Activated CD8-positive, alpha-beta memory T cell treated with anti-CD3 and anti-CD28 coated beads, Interleukin-2, amount 10 ng/mL, durations not matched to agents 7 days and 5 days (primary cell): ENCODE results near the gene TTLL11. TPM values are rescaled to one million over a fixed set of nuclear protein-coding genes. Genes with fewer than 3 reads are reported as not detected.
"Not testable (repeated sequence)": the region's sequence is repeated elsewhere in the genome, so short reads cannot be mapped to it uniquely, and the experiment has no call there.

Experiments
- ATAC-seq: fragments of 150-1000 bp; cut with Tn5 transposase; one replicate; pipeline ENCODE4 v1.10.0; 2021; ENCODE audit warnings: moderate library complexity
- CTCF ChIA-PET: fragments of 350-600 bp; sonication (Branson Sonifier 250); formaldehyde crosslinking; loops from one replicate; lab custom pipeline; 2021; ENCODE audit warnings: antibody characterized with exemption; lab: Charles Lee
- DNase-seq: peaks from one replicate; pipeline ENCODE4 v3.0.0-alpha.2; 2020
- H3K27ac Mint-ChIP-seq: one replicate; pipeline ENCODE4 v1.8.0; 2021; ENCODE audit warnings: mild to moderate bottlenecking, mixed read lengths
- H3K27me3 Mint-ChIP-seq: one replicate; pipeline ENCODE4 v1.8.0; 2021; ENCODE audit warnings: mixed read lengths
- H3K36me3 Mint-ChIP-seq: one replicate; pipeline ENCODE4 v1.8.0; 2021; ENCODE audit warnings: mild to moderate bottlenecking, mixed read lengths
- H3K4me1 Mint-ChIP-seq: one replicate; pipeline ENCODE4 v1.8.0; 2021; ENCODE audit warnings: mixed read lengths
- H3K4me3 Mint-ChIP-seq: one replicate; pipeline ENCODE4 v1.8.0; 2021; ENCODE audit warnings: mild to moderate bottlenecking, moderate library complexity, mixed read lengths
- H3K9me3 Mint-ChIP-seq: one replicate; pipeline ENCODE4 v1.8.0; 2022; ENCODE audit warnings: low read depth, mixed read lengths
- total RNA-seq, 2 experiments: library from RNA; stranded (reverse); gene quantifications; one replicate each; pipeline ENCODE4 v1.2.3, GENCODE V29; 2021

Gene TTLL11
- total RNA-seq, 2 experiments from 2014 or later, result 2.2 to 2.5 TPM

DNA sequence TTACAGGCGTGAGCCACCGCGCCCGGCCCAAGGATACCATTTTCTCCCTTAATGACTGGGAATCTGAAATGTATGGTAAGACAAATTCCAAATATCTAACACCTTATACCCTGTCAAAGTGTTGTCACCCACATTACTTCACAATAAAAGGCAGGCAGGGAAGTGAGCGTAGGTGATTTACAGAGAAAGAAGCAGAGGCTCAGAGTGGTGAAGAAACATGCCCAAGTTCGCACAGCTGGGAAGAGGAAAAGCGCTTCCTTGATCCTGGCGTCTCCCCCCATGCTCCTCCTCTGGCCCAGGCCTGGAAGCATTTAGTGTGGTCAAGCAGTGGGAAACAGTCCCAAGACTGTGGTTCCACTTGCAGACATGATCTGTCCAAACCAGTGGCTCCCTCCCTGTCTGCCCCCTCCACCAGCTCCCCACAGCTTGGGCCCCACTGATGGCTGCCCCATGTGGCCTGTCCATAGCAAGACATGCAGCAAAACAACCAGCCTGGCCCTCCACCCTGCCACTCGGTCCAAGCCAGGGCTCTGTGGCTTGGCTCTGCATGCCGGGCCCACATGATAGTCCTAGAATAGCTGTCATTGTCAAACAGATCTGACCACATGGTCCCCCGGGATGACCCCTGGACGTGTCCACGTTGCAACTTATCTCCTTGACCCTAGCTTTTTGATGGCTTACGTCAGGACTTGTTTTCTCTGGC lies 107.2 kb downstream of the TTLL11 start:
- Mint-ChIP-seq H3K27me3 (no peaks in the 10 kb centered on the region), H3K4me3 (no peak overlapping the region), H3K4me1 (no peaks in the 10 kb centered on the region), H3K27ac (no peak overlapping the region), H3K9me3 (peaks cover 3% of the 10 kb centered on the region), H3K36me3 (no peaks in the 10 kb centered on the region)
- CTCF ChIA-PET, result no interaction called here
- DNase-seq, result no peak
- ATAC-seq, result no peak

DNA sequence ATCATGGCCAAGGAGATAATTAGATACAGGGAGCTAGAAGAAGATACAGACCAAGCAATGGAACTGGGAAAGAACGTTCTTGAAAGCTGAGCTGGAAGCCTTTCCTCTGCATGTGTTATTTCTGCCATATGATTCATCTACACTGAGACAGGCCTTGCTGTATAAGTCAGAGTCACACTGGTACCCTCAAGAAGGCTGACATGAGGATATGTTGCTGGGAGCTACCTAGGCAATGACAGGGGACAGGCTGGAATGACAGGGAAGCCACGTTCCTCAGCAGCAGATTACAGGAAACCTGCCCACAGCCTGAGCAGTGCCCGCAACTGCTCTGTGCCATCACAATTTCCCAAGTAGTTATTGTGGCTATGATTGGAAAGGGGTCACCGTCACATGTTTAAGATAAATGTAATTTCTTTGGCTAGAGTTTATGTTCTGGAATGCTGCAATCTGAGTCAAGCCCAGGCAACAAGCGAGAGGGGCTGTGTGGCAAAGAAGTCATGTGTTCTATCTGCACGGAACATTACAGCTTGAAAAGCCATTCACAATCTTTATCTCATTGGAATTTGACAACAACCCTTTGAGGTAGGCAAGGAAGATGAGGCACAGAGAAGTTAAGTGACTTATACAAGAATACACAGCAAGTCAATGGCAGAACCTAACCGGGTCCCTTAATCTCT lies 108.2 kb downstream of the TTLL11 start:
- H3K27ac Mint-ChIP-seq, result no peak overlapping the region
- DNase-seq, result no peak
- no peaks in the 10 kb centered on the region for H3K4me1 Mint-ChIP-seq
- CTCF ChIA-PET, result interaction anchor here (0.7 kb wide), 1 partner anchor 386 kb away, joined by 3 read pairs; no protein-coding TSS in a partner anchor
- H3K9me3 Mint-ChIP-seq, result peaks cover 5% of the 10 kb centered on the region
- no peaks in the 10 kb centered on the region for H3K27me3 Mint-ChIP-seq
- no peak overlapping the region for H3K4me3 Mint-ChIP-seq
- H3K36me3 Mint-ChIP-seq, result no peaks in the 10 kb centered on the region
- ATAC-seq, result no peak

DNA sequence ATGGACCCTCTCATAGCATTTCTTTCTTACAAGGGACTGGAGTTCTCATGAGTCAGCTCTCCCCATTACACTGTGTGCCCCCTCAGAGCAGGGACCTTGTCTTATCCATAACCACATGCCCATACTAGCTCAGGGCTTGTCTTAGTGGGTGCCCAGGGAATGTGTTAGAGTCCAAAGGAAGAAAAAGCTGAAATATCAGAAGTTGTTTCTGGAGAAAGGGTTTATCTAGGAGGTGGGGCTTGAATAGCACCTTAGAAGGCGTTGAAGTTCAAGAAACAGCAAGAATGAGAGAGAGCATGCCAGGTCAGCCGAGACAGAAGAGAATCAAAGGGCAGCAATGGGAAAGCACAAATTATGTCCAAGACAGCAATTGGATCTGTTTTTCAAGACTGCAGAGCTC lies 109.4 kb downstream of the TTLL11 start:
- Mint-ChIP-seq H3K4me3 (no peak overlapping the region), H3K9me3 (peaks cover 5% of the 10 kb centered on the region), H3K27me3 (no peaks in the 10 kb centered on the region), H3K4me1 (no peaks in the 10 kb centered on the region), H3K36me3 (no peaks in the 10 kb centered on the region), H3K27ac (no peak overlapping the region)
- DNase-seq (no peak), ATAC-seq (no peak)
- CTCF ChIA-PET, result no interaction called here

DNA sequence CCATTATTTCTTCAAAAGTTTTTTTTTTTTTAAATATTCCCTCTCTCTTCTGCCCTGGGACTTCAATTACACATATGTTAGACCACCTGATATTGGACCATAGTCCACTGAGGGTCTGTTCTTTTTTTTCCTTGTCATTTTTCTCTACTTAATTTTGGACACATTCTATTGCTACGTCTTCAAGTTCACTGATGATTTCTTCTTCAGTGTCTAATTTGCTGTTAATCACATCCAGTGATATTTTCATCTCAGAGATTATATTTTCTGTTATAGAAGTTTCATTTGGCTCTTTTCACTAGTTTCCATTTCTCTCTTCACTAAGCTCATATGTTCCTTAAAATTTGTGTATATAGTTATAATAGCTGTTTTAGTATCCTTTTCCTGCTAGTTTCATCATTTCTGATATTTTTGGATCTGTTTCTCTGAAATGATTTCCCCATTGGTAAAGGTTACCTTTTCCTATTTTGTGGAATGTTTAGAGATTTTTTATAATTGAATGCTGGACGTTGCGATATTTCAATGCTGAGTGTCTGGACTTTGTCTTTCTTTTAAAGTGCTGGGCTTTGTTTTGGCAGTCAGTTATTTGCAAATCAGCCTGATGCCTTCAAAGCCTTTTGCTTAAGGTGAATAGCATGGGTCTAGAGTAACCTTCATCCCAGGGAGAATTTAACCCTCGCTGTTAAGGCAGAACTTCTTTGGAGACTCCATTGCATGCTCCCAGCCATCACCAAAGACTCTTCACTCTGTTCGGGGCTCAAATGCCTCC lies 111.8 kb downstream of the TTLL11 start:
- H3K36me3 Mint-ChIP-seq, result no peaks in the 10 kb centered on the region
- no peak for DNase-seq
- no peak overlapping the region for H3K4me3 Mint-ChIP-seq
- H3K4me1 Mint-ChIP-seq, result no peaks in the 10 kb centered on the region
- CTCF ChIA-PET, result interaction anchor here (0.6 kb wide), 1 partner anchor 431 kb away, joined by 4 read pairs; no protein-coding TSS in a partner anchor
- H3K9me3 Mint-ChIP-seq, result peaks cover 5% of the 10 kb centered on the region
- H3K27ac Mint-ChIP-seq, result no peak overlapping the region
- no peak for ATAC-seq
- H3K27me3 Mint-ChIP-seq, result no peaks in the 10 kb centered on the region

DNA sequence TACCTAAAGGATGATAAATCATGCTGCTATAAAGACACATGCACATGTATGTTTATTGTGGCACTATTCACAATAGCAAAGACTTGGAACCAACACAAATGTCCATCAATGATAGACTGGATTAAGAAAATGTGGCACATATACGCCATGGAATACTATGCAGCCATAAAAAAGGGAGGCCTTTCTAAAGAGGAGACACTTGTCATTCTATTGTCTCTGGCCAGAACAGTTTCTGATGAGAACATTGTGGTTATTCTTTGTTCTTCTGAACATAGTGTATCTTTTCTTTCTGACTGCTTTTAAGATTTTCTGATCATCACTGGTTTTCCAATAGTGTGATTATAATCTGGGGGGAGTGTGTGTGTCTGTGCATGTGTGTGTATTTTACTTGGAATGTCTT lies 112.4 kb downstream of the TTLL11 start:
- CTCF ChIA-PET, result interaction anchor here (0.6 kb wide), 1 partner anchor 431 kb away, joined by 4 read pairs; no protein-coding TSS in a partner anchor
- not testable (repeated sequence) for H3K27ac Mint-ChIP-seq, H3K4me3 Mint-ChIP-seq

DNA sequence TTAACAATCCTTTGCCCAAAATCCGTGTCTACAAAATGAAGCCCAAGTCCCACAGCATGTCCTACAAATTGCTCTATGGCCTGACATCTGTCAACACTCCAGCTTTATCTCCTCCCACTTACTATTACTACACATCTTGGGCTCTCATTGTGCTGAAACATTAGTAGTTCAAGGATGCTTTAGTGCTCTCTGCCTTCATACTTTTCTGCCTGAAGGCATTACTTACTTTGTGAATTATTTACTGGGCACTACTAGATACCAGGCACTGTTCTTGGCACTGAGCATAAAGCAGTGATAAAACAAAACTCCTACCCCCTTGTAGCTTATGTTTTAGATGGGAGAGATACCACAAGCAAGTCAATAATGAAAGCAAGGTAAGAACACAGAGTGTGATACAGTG lies 113.4 kb downstream of the TTLL11 start:
- no peak for ATAC-seq

More for the DNA sequence above, 112.4 kb downstream of the TTLL11 start:
- H3K9me3 Mint-ChIP-seq, H3K27me3 Mint-ChIP-seq, DNase-seq, H3K4me1 Mint-ChIP-seq, ATAC-seq, H3K36me3 Mint-ChIP-seq: not testable (repeated sequence)

DNA sequence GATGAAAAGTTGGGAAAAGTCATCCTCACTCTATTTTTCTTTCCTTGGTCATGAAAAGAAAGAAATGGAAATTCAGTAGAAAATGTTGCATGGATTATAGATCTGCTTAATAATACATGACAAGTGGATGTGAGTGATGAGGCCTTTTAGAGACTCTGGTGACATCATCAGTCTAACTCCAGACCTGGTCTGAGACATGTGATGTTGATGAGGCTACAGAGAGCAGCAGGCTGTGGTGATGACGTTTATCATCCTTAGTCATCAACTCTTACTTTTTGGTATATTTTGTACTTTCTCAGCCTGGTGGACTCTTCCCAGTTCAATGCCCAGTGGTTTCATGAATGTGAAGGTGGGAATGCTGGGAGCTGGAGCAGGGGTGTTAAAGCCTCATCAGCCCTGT lies 116.4 kb downstream of the TTLL11 start:
- Mint-ChIP-seq H3K9me3 (peaks cover 5% of the 10 kb centered on the region), H3K4me1 (no peaks in the 10 kb centered on the region), H3K4me3 (no peak overlapping the region), H3K36me3 (no peaks in the 10 kb centered on the region), H3K27me3 (no peaks in the 10 kb centered on the region), H3K27ac (no peak overlapping the region)
- DNase-seq (no peak), ATAC-seq (no peak)
- CTCF ChIA-PET, result no interaction called here

More for the DNA sequence above, 113.4 kb downstream of the TTLL11 start:
- DNase-seq, result no peak
- Mint-ChIP-seq H3K36me3 (no peaks in the 10 kb centered on the region), H3K4me3 (no peak overlapping the region), H3K4me1 (no peaks in the 10 kb centered on the region), H3K27me3 (no peaks in the 10 kb centered on the region), H3K9me3 (peaks cover 5% of the 10 kb centered on the region), H3K27ac (no peak overlapping the region)
- CTCF ChIA-PET, result interaction anchor here (0.7 kb wide), 1 partner anchor 11 kb away, joined by 3 read pairs; no protein-coding TSS in a partner anchor

DNA sequence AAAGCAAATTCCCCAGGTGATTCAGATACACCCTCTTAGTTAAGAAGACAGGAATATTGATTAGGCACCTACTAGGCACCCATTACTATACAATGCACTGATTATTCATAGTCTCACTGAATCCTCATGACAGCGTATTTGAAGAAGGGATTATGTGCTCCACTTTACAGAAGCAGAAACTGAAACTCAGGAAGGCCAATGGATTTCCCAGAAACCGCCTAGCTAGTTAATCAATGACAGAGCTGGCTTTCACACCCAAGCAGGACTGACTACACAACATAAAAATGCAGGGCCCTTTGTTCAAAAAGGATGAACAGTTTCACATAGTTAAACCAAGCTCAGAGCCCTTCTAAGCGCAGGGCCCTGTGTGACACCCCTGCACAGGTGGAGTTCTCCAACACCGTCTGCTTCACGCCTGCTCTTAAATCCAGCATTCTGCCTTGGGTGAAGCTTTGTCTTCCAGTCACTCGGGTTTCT lies 117.3 kb downstream of the TTLL11 start:
- H3K36me3 Mint-ChIP-seq, result no peaks in the 10 kb centered on the region
- H3K27me3 Mint-ChIP-seq, result no peaks in the 10 kb centered on the region
- no peak overlapping the region for H3K4me3 Mint-ChIP-seq
- CTCF ChIA-PET, result no interaction called here
- H3K4me1 Mint-ChIP-seq, result no peaks in the 10 kb centered on the region
- DNase-seq (no peak), ATAC-seq (no peak)
- peaks cover 2% of the 10 kb centered on the region for H3K9me3 Mint-ChIP-seq
- H3K27ac Mint-ChIP-seq, result no peak overlapping the region

DNA sequence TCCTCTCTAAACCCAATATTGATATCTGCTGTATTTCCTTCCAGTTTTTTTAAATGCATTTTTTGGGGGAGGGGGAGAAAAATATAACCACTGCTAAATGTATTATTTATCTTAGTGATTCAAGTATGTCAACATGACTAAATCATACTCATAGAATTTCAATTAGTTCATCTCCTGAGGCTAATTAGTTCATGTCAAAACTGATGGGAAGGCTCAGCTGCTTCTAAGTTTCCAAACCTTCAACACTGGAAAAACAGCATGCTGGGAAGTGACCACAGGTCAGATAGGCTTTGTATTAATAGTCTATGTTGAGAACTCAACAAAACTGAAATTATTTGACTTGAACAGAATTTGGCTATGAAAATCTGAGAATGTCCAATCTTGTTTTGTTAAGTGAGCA lies 118.7 kb downstream of the TTLL11 start:
- CTCF ChIA-PET, result interaction anchor here (1.2 kb wide), 1 partner anchor 287 kb away, joined by 4 read pairs; no protein-coding TSS in a partner anchor
- ATAC-seq (no peak), DNase-seq (no peak)
- H3K36me3 Mint-ChIP-seq, result no peaks in the 10 kb centered on the region
- H3K27me3 Mint-ChIP-seq, result no peaks in the 10 kb centered on the region
- H3K27ac Mint-ChIP-seq, result no peak overlapping the region
- no peaks in the 10 kb centered on the region for H3K4me1 Mint-ChIP-seq
- H3K4me3 Mint-ChIP-seq, result no peak overlapping the region
- no peaks in the 10 kb centered on the region for H3K9me3 Mint-ChIP-seq

DNA sequence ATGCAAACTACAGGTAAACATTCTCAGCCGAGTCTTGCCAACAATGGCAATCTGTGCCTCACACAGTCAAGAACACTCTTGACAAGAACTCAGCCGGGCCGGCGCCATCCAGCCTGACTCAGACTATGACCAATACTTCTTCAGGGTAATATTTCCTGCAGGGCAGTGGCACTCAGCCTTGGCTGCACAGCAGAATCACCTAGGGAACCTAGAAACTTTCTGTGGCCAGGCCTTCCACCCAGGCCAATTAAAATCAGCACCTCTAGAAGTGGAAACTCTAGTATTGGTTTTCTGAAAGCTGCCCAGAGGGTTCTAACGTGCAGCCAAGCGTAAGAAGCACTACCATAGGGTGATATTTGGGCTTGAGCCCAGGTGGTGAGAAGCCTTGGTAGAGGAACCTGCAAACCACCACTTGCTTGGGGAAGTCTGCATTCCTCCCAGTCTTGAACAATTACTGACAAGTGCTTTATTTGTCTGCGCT lies 120.6 kb downstream of the TTLL11 start:
- no peaks in the 10 kb centered on the region for H3K9me3 Mint-ChIP-seq
- H3K27me3 Mint-ChIP-seq, result no peaks in the 10 kb centered on the region
- CTCF ChIA-PET, result no interaction called here
- no peak overlapping the region for H3K27ac Mint-ChIP-seq
- H3K36me3 Mint-ChIP-seq, result no peaks in the 10 kb centered on the region
- ATAC-seq (no peak), DNase-seq (no peak)
- H3K4me3 Mint-ChIP-seq, result no peak overlapping the region
- H3K4me1 Mint-ChIP-seq, result no peaks in the 10 kb centered on the region

DNA sequence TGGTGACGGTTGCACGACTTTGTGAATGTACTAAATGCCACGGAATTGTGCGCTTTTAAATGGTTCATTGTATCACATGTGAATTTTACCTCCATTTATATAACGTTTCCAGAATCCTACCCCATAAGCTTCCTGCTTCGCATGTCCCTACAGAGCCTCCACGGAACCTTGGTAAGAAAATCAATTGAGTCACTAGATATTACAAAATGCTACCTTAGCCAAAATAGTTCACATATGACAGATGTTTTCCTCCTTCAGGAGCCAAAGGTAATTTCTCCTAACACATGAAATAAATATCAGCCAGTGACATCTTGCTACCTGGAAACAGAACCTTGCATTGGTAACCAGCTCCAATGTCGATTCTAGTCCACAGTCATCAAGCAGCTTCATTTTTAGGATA lies 125.1 kb downstream of the TTLL11 start:
- Mint-ChIP-seq H3K36me3 (no peaks in the 10 kb centered on the region), H3K4me3 (no peak overlapping the region), H3K4me1 (no peaks in the 10 kb centered on the region), H3K9me3 (no peaks in the 10 kb centered on the region), H3K27ac (no peak overlapping the region), H3K27me3 (no peaks in the 10 kb centered on the region)
- ATAC-seq (no peak), DNase-seq (no peak)
- CTCF ChIA-PET, result interaction anchor here (0.5 kb wide), 1 partner anchor 326 kb away, joined by 3 read pairs; no protein-coding TSS in a partner anchor

DNA sequence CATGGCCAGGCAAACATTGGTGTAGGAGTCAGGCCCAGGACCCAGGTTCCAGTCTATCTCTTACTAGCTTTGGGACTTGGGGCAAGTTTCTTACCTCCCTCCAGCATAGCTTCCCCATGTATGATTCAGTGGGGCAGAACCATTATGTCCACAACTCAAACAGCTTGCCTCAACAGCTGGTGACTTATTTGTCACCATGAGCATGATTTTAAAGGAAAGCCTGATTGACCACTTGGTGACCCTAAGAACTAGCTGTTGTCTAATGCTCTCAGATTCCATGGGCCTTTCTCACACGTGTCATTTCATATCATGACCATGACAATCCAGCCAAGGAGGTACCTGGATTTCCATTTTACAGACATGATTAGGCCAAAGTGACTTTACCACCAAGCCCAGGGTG lies 126.4 kb downstream of the TTLL11 start:
- Mint-ChIP-seq H3K36me3 (no peaks in the 10 kb centered on the region), H3K9me3 (no peaks in the 10 kb centered on the region), H3K27me3 (peaks cover 6% of the 10 kb centered on the region), H3K4me3 (no peak overlapping the region), H3K27ac (no peak overlapping the region), H3K4me1 (no peaks in the 10 kb centered on the region)
- ATAC-seq (no peak), DNase-seq (no peak)
- CTCF ChIA-PET, result no interaction called here

DNA sequence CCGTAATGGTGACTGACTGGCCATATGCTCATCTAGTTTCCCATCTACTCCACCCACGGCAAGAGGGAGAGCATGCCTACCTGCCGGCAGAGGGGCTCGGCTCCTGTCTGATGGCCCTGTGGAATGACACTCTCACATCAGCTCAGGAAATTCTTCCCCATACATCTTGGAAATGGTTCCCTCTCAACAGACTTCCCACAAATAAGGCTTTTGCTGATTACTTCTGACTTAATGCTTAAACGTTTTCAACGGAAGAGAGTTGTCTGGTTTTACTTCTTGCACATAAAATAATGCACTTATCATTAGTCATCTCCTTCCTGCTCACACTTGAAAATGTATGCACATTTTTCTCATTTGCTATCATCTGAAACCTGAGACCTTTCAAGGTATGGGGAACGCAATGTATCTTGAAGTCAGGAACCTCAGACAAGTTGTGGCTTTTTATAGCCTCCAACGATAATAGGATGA lies 129.5 kb downstream of the TTLL11 start:
- no peaks in the 10 kb centered on the region for H3K36me3 Mint-ChIP-seq
- no peak overlapping the region for H3K27ac Mint-ChIP-seq
- peaks cover 10% of the 10 kb centered on the region for H3K27me3 Mint-ChIP-seq
- DNase-seq (no peak), ATAC-seq (no peak)
- H3K4me1 Mint-ChIP-seq, result no peaks in the 10 kb centered on the region
- CTCF ChIA-PET, result no interaction called here
- H3K4me3 Mint-ChIP-seq, result no peak overlapping the region
- no peaks in the 10 kb centered on the region for H3K9me3 Mint-ChIP-seq
